GM12872 (cell line): ENCODE data around the gene CCDC85C.

Experiments
- TF ChIP-seq, protein P1 (sequence below): IDR thresholded peaks from 3 replicates; pipeline ENCODE4 v1.5.1; 2011; ENCODE audit warnings: low read depth, mild to moderate bottlenecking, low read length, moderate library complexity; ENCODE audit not compliant: insufficient read depth

The CCDC85C gene

DNA sequence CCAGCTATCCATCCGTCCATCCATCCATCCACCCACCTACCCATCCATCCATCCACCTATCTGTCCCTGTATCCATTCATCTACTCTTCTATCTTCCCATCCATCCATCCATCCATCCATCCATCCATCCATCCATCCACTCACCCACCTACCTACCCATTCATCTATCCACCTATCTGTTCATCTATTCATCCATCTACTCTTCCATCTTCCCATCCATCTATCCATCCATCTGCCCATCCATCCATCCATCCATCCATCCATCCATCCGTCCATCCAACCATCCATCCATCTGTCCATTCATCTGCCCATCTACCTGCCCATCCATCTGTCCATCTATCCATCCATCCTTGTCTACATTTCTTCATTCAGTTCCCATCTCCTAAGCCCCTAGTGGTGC, 23.1 kb upstream of the CCDC85C start:
- TF ChIP-seq, protein P1, sequence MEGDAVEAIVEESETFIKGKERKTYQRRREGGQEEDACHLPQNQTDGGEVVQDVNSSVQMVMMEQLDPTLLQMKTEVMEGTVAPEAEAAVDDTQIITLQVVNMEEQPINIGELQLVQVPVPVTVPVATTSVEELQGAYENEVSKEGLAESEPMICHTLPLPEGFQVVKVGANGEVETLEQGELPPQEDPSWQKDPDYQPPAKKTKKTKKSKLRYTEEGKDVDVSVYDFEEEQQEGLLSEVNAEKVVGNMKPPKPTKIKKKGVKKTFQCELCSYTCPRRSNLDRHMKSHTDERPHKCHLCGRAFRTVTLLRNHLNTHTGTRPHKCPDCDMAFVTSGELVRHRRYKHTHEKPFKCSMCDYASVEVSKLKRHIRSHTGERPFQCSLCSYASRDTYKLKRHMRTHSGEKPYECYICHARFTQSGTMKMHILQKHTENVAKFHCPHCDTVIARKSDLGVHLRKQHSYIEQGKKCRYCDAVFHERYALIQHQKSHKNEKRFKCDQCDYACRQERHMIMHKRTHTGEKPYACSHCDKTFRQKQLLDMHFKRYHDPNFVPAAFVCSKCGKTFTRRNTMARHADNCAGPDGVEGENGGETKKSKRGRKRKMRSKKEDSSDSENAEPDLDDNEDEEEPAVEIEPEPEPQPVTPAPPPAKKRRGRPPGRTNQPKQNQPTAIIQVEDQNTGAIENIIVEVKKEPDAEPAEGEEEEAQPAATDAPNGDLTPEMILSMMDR, result no peak

DNA sequence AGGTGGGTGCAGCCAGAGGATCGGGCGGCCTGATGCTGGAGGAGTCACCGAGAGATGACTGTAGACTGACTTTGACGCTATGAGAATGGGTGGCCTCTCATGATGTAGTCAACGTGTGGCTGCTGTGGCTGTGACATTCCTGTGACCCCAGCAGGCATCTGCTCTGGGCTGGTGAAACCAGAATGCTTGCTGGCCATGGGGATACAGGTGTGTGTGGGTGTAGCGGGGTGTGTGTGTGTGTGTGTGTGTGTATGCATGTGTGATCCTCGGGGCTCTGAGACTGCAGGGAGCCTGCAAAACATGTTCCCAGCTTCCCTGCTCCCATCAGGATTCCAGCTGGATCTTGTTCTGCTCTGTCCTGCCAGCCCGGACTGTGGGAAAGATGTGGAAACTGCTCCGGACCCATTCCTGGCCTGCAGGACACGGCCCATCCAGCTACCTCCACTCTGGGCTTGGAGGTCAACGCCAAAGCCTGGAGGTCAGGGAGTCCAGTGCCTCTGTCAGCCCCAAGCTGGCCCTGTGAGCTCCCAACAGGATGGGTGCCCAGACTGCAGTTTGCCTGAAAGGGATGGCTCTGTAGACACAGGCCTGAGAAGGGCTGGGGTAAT, 22.1 kb upstream of the CCDC85C start:
- TF ChIP-seq, protein P1, result no peak

DNA sequence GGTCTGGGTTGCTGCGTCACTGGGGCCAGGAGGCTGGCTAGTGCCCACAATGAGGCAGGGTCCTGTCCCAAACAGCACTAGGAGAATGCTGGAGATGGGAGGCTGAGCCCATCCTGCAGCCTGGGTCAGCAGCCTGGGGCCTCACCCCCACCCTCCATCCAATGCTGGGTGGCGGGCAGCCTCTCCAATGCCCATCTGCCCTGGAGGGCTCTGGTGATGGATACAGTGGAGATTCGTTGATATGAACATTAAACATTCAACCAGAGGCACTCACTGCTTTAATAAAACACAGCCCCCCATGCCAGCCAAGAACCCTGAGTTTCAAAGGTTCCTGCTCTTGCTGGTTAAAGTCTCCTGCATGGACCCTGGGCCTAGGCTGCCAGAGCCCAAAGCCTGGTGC, 21.5 kb upstream of the CCDC85C start:
- TF ChIP-seq, protein P1, result no peak

DNA sequence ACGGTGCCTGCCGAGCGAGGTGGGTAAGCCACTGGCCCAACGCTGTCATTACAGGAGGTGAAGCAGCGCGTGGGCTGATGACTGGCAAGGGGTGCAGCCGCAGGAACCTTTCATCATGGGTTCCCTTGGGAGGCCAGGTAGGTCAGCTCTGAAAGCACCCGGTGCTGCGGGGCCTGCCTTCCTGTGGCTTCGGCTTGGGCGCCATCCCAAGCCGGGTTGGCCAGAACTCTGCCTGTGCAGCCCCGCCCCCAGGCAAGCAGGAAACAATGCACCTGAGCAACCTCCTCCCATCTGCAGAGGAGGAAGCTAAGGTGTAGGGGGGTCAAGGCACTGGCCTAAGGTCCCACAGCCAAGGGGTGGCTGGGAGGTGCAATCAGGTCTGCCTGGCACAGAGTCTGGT, 21.0 kb upstream of the CCDC85C start:
- TF ChIP-seq, protein P1, result no peak

DNA sequence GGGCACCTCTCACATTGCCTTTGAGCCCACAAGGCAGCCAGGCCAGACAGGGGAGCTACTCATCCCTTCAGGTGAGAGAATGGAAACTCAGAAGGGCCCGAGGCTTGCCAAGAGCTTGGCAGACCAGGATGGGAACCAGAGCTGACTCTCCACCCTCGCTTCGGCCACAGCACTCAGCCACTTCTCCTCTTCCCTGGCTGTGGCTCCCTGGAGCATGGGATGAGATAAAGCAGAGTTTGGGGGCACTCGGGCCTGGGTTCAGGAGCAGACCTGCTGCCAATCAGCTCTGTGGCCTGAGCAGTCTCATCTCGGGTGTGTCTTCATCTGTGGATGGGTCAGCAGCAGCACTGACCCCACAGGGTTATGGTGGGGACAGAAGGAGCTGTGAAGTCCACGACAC, 20.0 kb upstream of the CCDC85C start:
- TF ChIP-seq, protein P1, result no peak

DNA sequence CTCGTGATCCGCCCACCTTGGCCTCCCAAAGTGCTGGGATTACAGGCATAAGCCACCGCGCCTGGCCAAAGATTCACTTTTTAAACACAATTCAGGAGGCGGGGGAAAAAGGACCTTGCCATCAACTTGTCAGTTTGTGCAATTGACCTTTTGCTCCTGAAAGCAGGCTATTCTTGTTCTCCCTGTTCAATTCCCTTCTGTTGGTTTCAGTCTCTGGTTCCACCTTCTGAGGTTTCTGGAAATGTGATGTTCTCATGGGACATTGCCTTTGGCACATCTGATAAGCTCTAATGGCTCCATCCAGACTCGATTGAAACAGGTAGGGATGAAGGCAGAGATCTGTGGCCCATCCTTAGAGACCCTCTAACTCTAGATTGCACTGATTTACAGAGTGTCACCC, 17.9 kb upstream of the CCDC85C start:
- TF ChIP-seq, protein P1, result no peak

DNA sequence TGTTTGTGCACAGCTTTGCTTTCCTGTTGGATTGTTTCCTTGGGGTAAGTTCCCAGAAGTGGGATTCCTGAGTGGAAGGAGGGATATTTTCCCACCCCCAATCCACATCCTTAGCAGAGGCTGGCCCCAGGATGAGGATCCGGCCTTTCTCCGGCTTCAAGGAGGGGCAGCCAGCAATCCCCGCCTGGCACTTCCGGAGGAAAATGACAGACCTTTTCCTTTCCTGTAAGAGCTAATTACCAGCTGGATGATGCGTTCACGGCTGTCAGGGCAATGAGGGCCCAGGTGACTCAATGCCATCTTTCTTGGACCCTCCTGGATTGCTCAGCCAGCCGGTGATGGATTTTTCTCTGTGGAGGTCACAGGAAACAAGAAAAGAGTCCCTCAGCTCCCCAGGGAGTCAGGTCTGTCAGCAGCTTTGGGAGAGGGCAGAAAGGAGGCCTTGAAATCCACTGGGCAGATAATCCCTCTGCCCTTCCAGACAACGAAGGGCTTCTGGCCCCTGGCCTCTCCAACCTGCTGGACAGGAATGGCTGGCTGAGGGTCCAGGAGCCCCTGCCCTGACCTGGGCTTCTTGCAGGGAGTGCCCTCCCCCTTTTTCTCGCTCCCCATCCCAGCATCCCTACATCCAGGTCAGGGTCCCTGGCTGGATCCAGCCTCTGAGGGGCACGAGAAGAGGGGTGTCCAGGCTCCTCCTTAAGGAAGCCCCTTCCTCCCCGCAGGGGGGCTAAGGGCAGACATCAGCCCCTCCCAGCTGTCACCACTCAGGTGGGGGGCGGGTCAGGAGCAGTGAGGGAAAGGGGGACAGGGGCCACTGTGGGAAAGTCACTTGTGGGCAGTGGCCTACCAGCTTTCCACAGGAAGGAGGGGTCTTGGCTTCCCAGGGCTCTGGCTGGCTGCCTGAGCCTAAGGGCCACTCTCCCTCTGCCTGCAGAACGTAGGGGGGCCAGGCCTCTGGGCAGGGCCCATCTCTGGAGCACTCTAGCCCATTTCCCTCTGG, 16.1 kb upstream of the CCDC85C start:
- TF ChIP-seq, protein P1, result no peak
